Lung (tissue), 12 donors: ENCODE results near the gene EIF4E3. TPM values are rescaled to one million over a fixed set of nuclear protein-coding genes. Genes with fewer than 3 reads are reported as not detected.

ENCODE experiments used
- ATAC-seq: fragments of 200-7000 bp; cut with Tn5 transposase; one replicate; pipeline ENCODE4 v1.9.1; 2020; ENCODE audit warnings: moderate number of reproducible peaks; ENCODE audit not compliant: insufficient read depth, low FRiP score
- DNase-seq, 3 donors: peaks; one replicate each; pipeline ENCODE4 v3.0.0-alpha.2; 2013 to 2017
- H3K27ac ChIP-seq, 2 donors: one replicate each; pipeline ENCODE4 v1.5.1; 2013; ENCODE audit warnings: mild to moderate bottlenecking in 2 of 2, moderate library complexity in 2 of 2, control low read depth in 1 of 2, inconsistent platforms in 1 of 2, low read depth in 1 of 2, low read length in 1 of 2
- H3K27me3 ChIP-seq, 3 donors: one replicate each; pipeline ENCODE4 v1.5.1; 2013; ENCODE audit warnings: low read length in 2 of 3; ENCODE audit not compliant: control insufficient read depth in 3 of 3, insufficient read depth in 3 of 3
- H3K36me3 ChIP-seq, 4 donors: one replicate each; pipeline ENCODE4 v1.5.1; 2013; ENCODE audit warnings: low read length in 4 of 4, mild to moderate bottlenecking in 1 of 4, moderate library complexity in 1 of 4; ENCODE audit not compliant: control insufficient read depth in 4 of 4, insufficient read depth in 4 of 4
- H3K4me1 ChIP-seq, 5 donors: one replicate each; pipeline ENCODE4 v1.5.1; 2013; ENCODE audit warnings: low read length in 5 of 5, mild to moderate bottlenecking in 2 of 5, moderate library complexity in 1 of 5; ENCODE audit not compliant: control insufficient read depth in 5 of 5, insufficient read depth in 5 of 5
- H3K4me3 ChIP-seq: one replicate; pipeline ENCODE4 v1.5.1; 2013; ENCODE audit warnings: mild to moderate bottlenecking, control low read depth, moderate library complexity
- H3K9ac ChIP-seq, 2 donors: one replicate each; pipeline ENCODE4 v1.5.1; 2013; ENCODE audit warnings: low read length in 2 of 2, control low read depth in 1 of 2; ENCODE audit not compliant: insufficient read depth in 1 of 2
- H3K9me3 ChIP-seq, 4 donors: one replicate each; pipeline ENCODE4 v1.5.1; 2013; ENCODE audit warnings: low read length in 3 of 4, mild to moderate bottlenecking in 1 of 4, moderate library complexity in 1 of 4; ENCODE audit not compliant: control insufficient read depth in 4 of 4, insufficient read depth in 3 of 4
- CTCF ChIP-seq: IDR thresholded peaks from 2 replicates; pipeline ENCODE4 v1.5.1; 2012; ENCODE audit warnings: mild to moderate bottlenecking; ENCODE audit errors: control extremely low read depth, extremely low read depth
- WGBS, 2 donors: extraction: QIAGEN DNeasy Blood & Tissue Kit; methylation state at CpG; one replicate each; pipeline ENCODE4 v1.1.7; 2013; 5-methylcytosine and 5-hydroxymethylcytosine counted together
- polyA plus RNA-seq, 2 donors: library from polyadenylated mRNA; stranded (reverse); fragments of 200-250 nt; gene quantifications; one replicate each; pipeline ENCODE4 v1.2.1, GENCODE V29; 2013
- total RNA-seq, 2 donors: library from RNA; depleted of rRNA in 1 of 2; stranded (reverse); fragments of >200 nt in 1 of 2; gene quantifications; one replicate each; pipeline ENCODE4 v1.2.1, GENCODE V29; 2014 to 2021
- donor health status: control.
- donor health status: control.
- donor health status: Bipolar disorder and iron deficiency.
- donor health status: healthy.
- donor health status: DM: yes; HTN: yes; CAD: no.

EIF4E3 gene
- total and polyA plus RNA-seq, 4 donors: 9.7 to 21.8 (median 12.0) TPM

GRCh38 chr3:71690341-71690841, 34.8 kb downstream of the EIF4E3 start:
- Histone ChIP-seq H3K4me1 (peaks cover 1 to 34% (median 14%) of the 10 kb centered on the region in 5 donors), H3K9me3 (no peaks in the 10 kb centered on the region), H3K9ac (no peak overlapping the region), H3K4me3 (no peak overlapping the region), H3K27ac (no peak overlapping the region), H3K27me3 (no peaks in the 10 kb centered on the region), H3K36me3 (peaks cover 0 to 7% (median 0%) of the 10 kb centered on the region in 4 donors)
- ATAC-seq: no peak
- no peak for TF ChIP-seq CTCF
- 29 to 68% methylated on average over 4 of the region's 4 CpGs for WGBS, 2 donors
- peak; percentile 52 to 68 (median 67) for DNase-seq

GRCh38 chr3:71689291-71689690, 35.9 kb downstream of the EIF4E3 start:
- Histone ChIP-seq H3K9me3 (no peaks in the 10 kb centered on the region), H3K27me3 (no peaks in the 10 kb centered on the region), H3K4me3 (no peak overlapping the region), H3K4me1 (peaks cover under 1 to 27% (median 9%) of the 10 kb centered on the region in 5 donors), H3K36me3 (peaks cover 0 to 7% (median 0%) of the 10 kb centered on the region in 4 donors), H3K27ac (no peak overlapping the region), H3K9ac (no peak overlapping the region)
- no peak for DNase-seq
- WGBS, 2 donors: 73 to 85% methylated on average over 3 of the region's 3 CpGs
- ATAC-seq: no peak
- no peak for TF ChIP-seq CTCF

GRCh38 chr3:71688121-71688520, 37.1 kb downstream of the EIF4E3 start:
- DNase-seq (no peak), ATAC-seq (no peak)
- Histone ChIP-seq H3K27ac (no peak overlapping the region), H3K36me3 (peaks cover 0 to 7% (median 0%) of the 10 kb centered on the region in 4 donors), H3K27me3 (no peaks in the 10 kb centered on the region), H3K4me1 (peaks cover 0 to 22% (median 4%) of the 10 kb centered on the region in 5 donors), H3K4me3 (no peak overlapping the region), H3K9ac (no peak overlapping the region), H3K9me3 (no peaks in the 10 kb centered on the region)
- TF ChIP-seq CTCF: no peak
- WGBS, 2 donors: 93 to 98% methylated on average over 1 of the region's 1 CpG

GRCh38 chr3:71685686-71686085, 39.5 kb downstream of the EIF4E3 start:
- no peak overlapping the region for H3K9ac ChIP-seq

More at GRCh38 chr3:71685686-71686085, 39.5 kb downstream of the EIF4E3 start:
- peaks cover 0 to 7% (median 0%) of the 10 kb centered on the region in 4 donors for H3K36me3 ChIP-seq
- 93 to 94% methylated on average over 7 of the region's 7 CpGs for WGBS, 2 donors
- DNase-seq (no peak), ATAC-seq (no peak)
- no peak overlapping the region for H3K27ac ChIP-seq
- TF ChIP-seq CTCF: no peak
- no peak overlapping the region for H3K4me3 ChIP-seq
- peaks cover 0 to 25% (median 6%) of the 10 kb centered on the region in 5 donors for H3K4me1 ChIP-seq
- H3K9me3 ChIP-seq: no peaks in the 10 kb centered on the region
- H3K27me3 ChIP-seq: no peaks in the 10 kb centered on the region
